Memory B cell (primary cell): Measurements from ENCODE around the gene CUX1.
A peak's percentile ranks its signal among the peaks of the same experiment; 100 is the strongest.
"Not testable (repeated sequence)": the region's sequence is repeated elsewhere in the genome, so short reads cannot be mapped to it uniquely, and the experiment has no call there.

Experiments
- ATAC-seq: fragments of 150-1000 bp; cut with Tn5 transposase; 2 replicates; pipeline ENCODE4 v1.10.0; 2021; ENCODE audit warnings: low read depth, mild to moderate bottlenecking, moderate library complexity
- DNase-seq, 2 donors: peaks; one replicate each; pipeline ENCODE4 v3.0.0; 2022; ENCODE audit warnings: low spot score in 2 of 2
- H3K27ac Mint-ChIP-seq: one replicate; pipeline ENCODE4 v1.8.0; 2022; ENCODE audit warnings: mild to moderate bottlenecking, moderate library complexity, mixed read lengths
- H3K27me3 Mint-ChIP-seq: one replicate; pipeline ENCODE4 v1.8.0; 2022; ENCODE audit warnings: mixed read lengths
- H3K36me3 Mint-ChIP-seq: one replicate; pipeline ENCODE4 v1.8.0; 2022; ENCODE audit warnings: mild to moderate bottlenecking, mixed read lengths
- H3K4me1 Mint-ChIP-seq: one replicate; pipeline ENCODE4 v1.8.0; 2022; ENCODE audit warnings: mixed read lengths
- H3K4me3 Mint-ChIP-seq: one replicate; pipeline ENCODE4 v1.8.0; 2022; ENCODE audit warnings: mild to moderate bottlenecking, moderate library complexity, mixed read lengths
- H3K9me3 Mint-ChIP-seq: one replicate; pipeline ENCODE4 v1.8.0; 2022; ENCODE audit warnings: mixed read lengths

Gene CUX1

DNA sequence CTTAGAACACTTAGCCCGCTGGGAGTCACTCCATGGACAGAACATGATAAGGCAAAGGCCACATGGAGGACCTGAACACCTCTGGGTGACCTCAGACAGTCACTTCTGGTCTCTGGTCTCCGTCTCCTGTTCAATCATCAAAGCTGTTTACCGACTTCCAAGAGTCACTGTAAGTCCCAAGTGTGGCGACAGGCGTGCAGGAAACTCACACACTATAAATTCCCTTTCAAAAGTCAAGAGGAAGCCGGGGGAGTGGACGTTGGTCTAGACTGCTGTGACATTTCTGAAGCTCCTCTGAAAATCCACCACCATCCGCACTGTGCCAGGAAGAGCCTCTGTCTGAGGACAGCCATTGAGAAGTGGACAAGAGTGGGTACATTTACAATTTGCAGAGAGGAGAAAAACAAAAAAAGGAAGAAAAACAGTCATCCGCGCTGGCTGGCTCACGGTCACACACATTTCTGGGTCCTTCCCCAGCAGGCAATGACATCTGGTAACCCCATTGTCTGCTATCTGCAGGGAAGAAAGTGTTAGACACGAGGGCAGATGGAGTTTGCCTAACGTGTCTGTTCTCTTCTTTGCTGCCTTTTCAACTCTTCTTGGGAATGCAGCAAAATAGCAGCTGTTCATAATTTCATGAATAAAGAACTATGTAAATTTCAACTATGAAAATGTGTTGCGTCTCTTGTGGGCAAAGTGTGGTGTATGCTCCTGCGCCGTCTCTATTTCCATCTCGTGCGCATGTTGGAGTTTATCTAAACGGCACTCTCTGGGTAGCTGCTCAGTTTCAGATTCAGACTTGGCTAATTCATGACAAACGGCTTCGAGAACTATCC is 32.9 kb upstream of the CUX1 start:
- no peaks in the 10 kb centered on the region for H3K9me3 Mint-ChIP-seq
- H3K4me3 Mint-ChIP-seq = no peak overlapping the region
- peaks cover 2% of the 10 kb centered on the region for H3K36me3 Mint-ChIP-seq
- no peak for ATAC-seq
- no peak for DNase-seq
- H3K4me1 Mint-ChIP-seq = peaks cover 11% of the 10 kb centered on the region
- H3K27ac Mint-ChIP-seq = no peak overlapping the region
- peaks cover 13% of the 10 kb centered on the region for H3K27me3 Mint-ChIP-seq

DNA sequence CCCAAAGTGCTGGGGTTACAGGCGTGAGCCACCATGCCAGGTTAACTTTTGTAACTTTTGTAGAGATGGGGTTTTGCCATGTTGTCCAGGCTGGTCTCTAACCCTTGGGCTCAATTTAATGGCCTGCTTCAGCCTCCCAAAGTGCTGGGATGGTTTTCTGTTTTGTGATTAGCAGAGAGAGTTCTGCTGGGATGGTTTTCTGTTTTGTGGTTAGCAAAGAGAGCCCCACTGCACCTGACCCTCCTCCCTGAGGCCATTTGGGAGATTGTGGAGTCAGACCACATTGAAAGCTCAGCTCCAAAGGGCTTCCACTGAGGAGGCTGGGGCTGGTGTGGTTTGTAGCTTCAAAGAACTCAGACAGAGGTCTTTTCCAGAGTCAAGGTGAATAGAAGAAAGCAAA is 29.6 kb upstream of the CUX1 start:
- H3K27ac Mint-ChIP-seq = no peak overlapping the region
- ATAC-seq (no peak), DNase-seq (no peak)
- no peak overlapping the region for H3K4me3 Mint-ChIP-seq
- H3K36me3 Mint-ChIP-seq = peaks cover 2% of the 10 kb centered on the region
- H3K4me1 Mint-ChIP-seq = peaks cover 11% of the 10 kb centered on the region
- H3K9me3 Mint-ChIP-seq = no peaks in the 10 kb centered on the region
- peaks cover 13% of the 10 kb centered on the region for H3K27me3 Mint-ChIP-seq

- H3K27ac Mint-ChIP-seq = no peak overlapping the region
- DNase-seq = no peak
- H3K27me3 Mint-ChIP-seq = peaks cover 13% of the 10 kb centered on the region
- H3K9me3 Mint-ChIP-seq = no peaks in the 10 kb centered on the region
- H3K36me3 Mint-ChIP-seq = peaks cover 2% of the 10 kb centered on the region
- no peak for ATAC-seq
- H3K4me1 Mint-ChIP-seq = peaks cover 11% of the 10 kb centered on the region
- no peak overlapping the region for H3K4me3 Mint-ChIP-seq
Measured at GRCh38 chr7:101788517-101788916, 28.9 kb upstream of the CUX1 start.

- no peak overlapping the region for H3K4me3 Mint-ChIP-seq
- peaks cover 5% of the 10 kb centered on the region for H3K27me3 Mint-ChIP-seq
- H3K27ac Mint-ChIP-seq = no peak overlapping the region
- DNase-seq (no peak), ATAC-seq (no peak)
- no peaks in the 10 kb centered on the region for H3K36me3 Mint-ChIP-seq
- H3K9me3 Mint-ChIP-seq = no peaks in the 10 kb centered on the region
- H3K4me1 Mint-ChIP-seq = no peaks in the 10 kb centered on the region
Measured at GRCh38 chr7:101790566-101791293, 26.7 kb upstream of the CUX1 start.

- Mint-ChIP-seq H3K4me1 (no peaks in the 10 kb centered on the region), H3K4me3 (no peak overlapping the region), H3K27me3 (peaks cover 5% of the 10 kb centered on the region), H3K27ac (no peak overlapping the region), H3K36me3 (no peaks in the 10 kb centered on the region), H3K9me3 (no peaks in the 10 kb centered on the region)
- no peak for ATAC-seq
- DNase-seq = no peak
Measured at GRCh38 chr7:101792051-101792681, 25.3 kb upstream of the CUX1 start.

DNA sequence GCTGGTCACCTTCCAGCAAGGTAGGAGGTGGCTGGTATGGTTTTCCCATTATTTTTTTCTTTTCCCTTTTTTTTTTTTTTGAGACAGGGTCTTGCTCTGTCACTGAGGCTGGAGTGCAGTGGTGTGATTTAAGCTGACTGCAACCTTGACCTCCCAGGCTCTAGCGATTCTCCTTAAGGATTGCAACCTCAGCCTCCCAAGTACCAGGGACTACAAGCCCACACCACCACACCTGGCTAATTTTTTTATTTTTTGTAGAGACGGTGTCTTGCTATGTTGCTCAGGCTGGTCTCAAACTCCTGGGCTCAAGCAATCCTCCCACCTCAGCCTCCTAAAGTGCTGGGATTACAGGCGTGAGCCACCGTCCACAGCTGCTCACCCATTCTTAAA is 24.7 kb upstream of the CUX1 start:
- not testable (repeated sequence) for H3K9me3 Mint-ChIP-seq, ATAC-seq, H3K36me3 Mint-ChIP-seq, H3K4me1 Mint-ChIP-seq, H3K27me3 Mint-ChIP-seq, H3K4me3 Mint-ChIP-seq, H3K27ac Mint-ChIP-seq, DNase-seq

GRCh38 chr7:101795461-101795860 is 22.0 kb upstream of the CUX1 start:
- Mint-ChIP-seq H3K27ac (no peak overlapping the region), H3K4me1 (no peaks in the 10 kb centered on the region), H3K36me3 (no peaks in the 10 kb centered on the region), H3K4me3 (no peak overlapping the region), H3K9me3 (no peaks in the 10 kb centered on the region), H3K27me3 (peaks cover 9% of the 10 kb centered on the region)
- ATAC-seq (no peak), DNase-seq (no peak)

GRCh38 chr7:101798173-101798572 is 19.3 kb upstream of the CUX1 start:
- H3K4me3 Mint-ChIP-seq, DNase-seq, ATAC-seq, H3K27ac Mint-ChIP-seq, H3K9me3 Mint-ChIP-seq, H3K4me1 Mint-ChIP-seq, H3K36me3 Mint-ChIP-seq: not testable (repeated sequence)
- peaks cover 17% of the 10 kb centered on the region for H3K27me3 Mint-ChIP-seq

DNA sequence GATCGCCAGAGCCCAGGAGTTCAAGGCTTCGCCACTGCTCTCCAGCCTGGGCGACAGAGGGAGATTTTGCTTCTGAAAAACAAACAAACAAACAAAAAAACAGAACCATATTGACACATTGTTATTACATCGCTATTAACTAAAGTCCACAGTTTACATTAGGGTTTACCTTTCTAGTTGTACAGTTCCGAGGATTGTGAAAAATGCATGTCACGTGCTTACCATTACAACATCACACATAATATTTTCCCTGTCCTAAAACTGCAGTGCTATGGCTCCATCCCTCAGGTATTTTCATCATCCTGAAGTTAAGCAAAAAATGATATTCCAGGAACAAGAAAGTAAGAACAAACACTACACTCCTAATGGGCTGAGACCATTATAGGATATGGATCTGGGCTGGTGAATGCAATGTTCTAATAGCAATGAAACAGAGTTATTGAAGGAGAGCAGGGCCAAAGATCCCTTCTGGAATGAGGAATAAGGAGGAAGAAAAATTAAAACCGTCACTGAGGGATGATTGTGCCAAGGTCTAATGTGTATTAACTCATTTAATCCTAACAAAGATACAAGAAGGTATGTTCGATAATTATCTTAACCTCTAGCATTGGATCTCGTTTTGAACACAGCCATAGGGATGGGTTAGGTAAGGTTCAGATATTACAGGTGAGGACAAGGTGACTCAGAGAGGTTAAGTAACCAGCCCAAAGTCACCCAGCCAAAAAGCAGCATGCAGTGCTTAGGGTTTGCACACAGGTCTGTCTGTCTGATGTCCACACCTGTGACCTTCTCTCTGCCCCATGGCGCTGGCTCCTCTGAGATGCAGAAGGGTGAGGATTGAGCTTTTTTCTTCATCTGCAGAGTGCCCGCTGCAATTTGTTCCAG is 14.0 kb upstream of the CUX1 start:
- Mint-ChIP-seq H3K36me3 (no peaks in the 10 kb centered on the region), H3K4me1 (peaks cover 13% of the 10 kb centered on the region), H3K4me3 (no peak overlapping the region), H3K9me3 (no peaks in the 10 kb centered on the region), H3K27ac (no peak overlapping the region), H3K27me3 (peaks cover 17% of the 10 kb centered on the region)
- no peak for DNase-seq
- no peak for ATAC-seq

- H3K4me1 Mint-ChIP-seq = peaks cover 13% of the 10 kb centered on the region
- H3K36me3 Mint-ChIP-seq = no peaks in the 10 kb centered on the region
- no peak overlapping the region for H3K4me3 Mint-ChIP-seq
- no peaks in the 10 kb centered on the region for H3K9me3 Mint-ChIP-seq
- DNase-seq = no peak
- H3K27ac Mint-ChIP-seq = no peak overlapping the region
- H3K27me3 Mint-ChIP-seq = peaks cover 15% of the 10 kb centered on the region
- no peak for ATAC-seq
Measured at GRCh38 chr7:101804088-101804963, 13.1 kb upstream of the CUX1 start.

- Mint-ChIP-seq H3K27ac (no peak overlapping the region), H3K9me3 (no peaks in the 10 kb centered on the region)
- peak in 1 of 2 donors; percentile 21 for DNase-seq
Measured at GRCh38 chr7:101804967-101805366, 12.5 kb upstream of the CUX1 start.

GRCh38 chr7:101812595-101812994 is 4.8 kb upstream of the CUX1 start:
- Mint-ChIP-seq H3K27me3 (no peaks in the 10 kb centered on the region), H3K4me1 (peaks cover 6% of the 10 kb centered on the region), H3K9me3 (no peaks in the 10 kb centered on the region), H3K36me3 (no peaks in the 10 kb centered on the region), H3K27ac (no peak overlapping the region), H3K4me3 (no peak overlapping the region)
- no peak for ATAC-seq
- no peak for DNase-seq

More at GRCh38 chr7:101804967-101805366, 12.5 kb upstream of the CUX1 start:
- peak; percentile 50 for ATAC-seq
- H3K36me3 Mint-ChIP-seq = no peaks in the 10 kb centered on the region
- no peak overlapping the region for H3K4me3 Mint-ChIP-seq
- H3K4me1 Mint-ChIP-seq = peaks cover 13% of the 10 kb centered on the region
- H3K27me3 Mint-ChIP-seq = peaks cover 13% of the 10 kb centered on the region
